ENCODE results near the gene PDE4D. TPM values are rescaled to one million over a fixed set of nuclear protein-coding genes. Genes with fewer than 3 reads are reported as not detected.

The PDE4D gene
- total and polyA plus RNA-seq, 10 of the 15 experiments (the other 5 are each of a cell fraction or from before 2014, with no cell fraction given) = 0.87 to 4.1 (median 2.2) TPM

DNA sequence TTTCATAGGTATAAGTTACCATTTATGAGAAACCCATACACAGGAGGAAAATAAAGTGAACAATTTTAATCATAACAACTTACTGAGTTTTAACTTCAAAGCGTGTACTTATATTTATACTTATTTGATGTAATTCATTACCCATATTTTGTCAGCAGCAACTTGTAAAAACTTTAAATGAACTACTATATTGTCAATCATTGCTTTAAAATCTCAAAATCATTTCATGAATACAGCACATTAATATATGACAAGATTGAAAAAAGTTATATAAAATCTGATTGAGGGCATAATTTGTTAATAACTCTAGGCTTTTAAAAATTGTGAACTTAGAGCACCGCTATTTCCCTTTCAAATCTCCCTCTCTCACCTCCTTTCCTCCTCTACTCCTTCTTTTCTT lies 573.1 kb downstream of the PDE4D start (continued):
- TF ChIP-seq CBX5 (IDR thresholded peaks at IDR 0.05; ENCODE audit: low read depth) (no peak), BCL3 (IDR thresholded peaks at IDR 0.05; ENCODE audit: borderline replicate concordance, insufficient read depth, low read depth, low read length, poor library complexity, severe bottlenecking) (no peak), RAD21 (IDR thresholded peaks at IDR 0.05; ENCODE audit: insufficient read depth, low read depth, low read length) (no peak), MXI1 (IDR thresholded peaks at IDR 0.05; ENCODE audit: low read depth, low read length) (no peak), KAT2A (conservative IDR thresholded peaks at IDR 0.05; ENCODE audit: control insufficient read depth, low read depth, low read length) (no peak)

- Histone ChIP-seq H3K4me3 (no peak overlapping the region), H2AFZ (ENCODE audit: control insufficient read depth, low read depth, low read length) (no peak overlapping the region), H3K4me1 (ENCODE audit: control insufficient read depth, insufficient read depth, low read length) (no peaks in the 10 kb centered on the region), H3K79me2 (ENCODE audit: control insufficient read depth, insufficient read depth, low read length) (no peaks in the 10 kb centered on the region), H3K27me3 (replicated peaks in 1 of 2; ENCODE audit: control insufficient read depth in 2 of 2, insufficient read depth in 2 of 2, low read length in 1 of 2) (no peaks in the 10 kb centered on the region), H3K9ac (ENCODE audit: control insufficient read depth, insufficient read depth, low read length) (no peak overlapping the region), H3K4me2 (ENCODE audit: control insufficient read depth, insufficient read depth) (no peak overlapping the region), H3K9me3 (replicated peaks; ENCODE audit: control insufficient read depth, insufficient read depth, low read length) (no peaks in the 10 kb centered on the region), H4K20me1 (ENCODE audit: control insufficient read depth, insufficient read depth) (no peaks in the 10 kb centered on the region), H3K27ac (ENCODE audit: control insufficient read depth, insufficient read depth) (no peak overlapping the region), H3K36me3 (ENCODE audit: control insufficient read depth in 2 of 2, insufficient read depth in 2 of 2, low read length in 1 of 2) (no peaks in the 10 kb centered on the region)
- in situ Hi-C loops (cut with MboI) (no loop called here), intact Hi-C loops (cut with micrococcal nuclease; ENCODE audit: unreplicated experiment) (no loop called here)
- FAIRE-seq = no peak
- SMC1A ChIA-PET (ENCODE audit: uncharacterized antibody, unreplicated experiment) = interaction anchor here (1.3 kb wide), 1 partner anchor 9 kb away, joined by 3 read pairs; no protein-coding TSS in a partner anchor
- no TSS peak for BruUV-seq (replicated peaks)
- no peak for ATAC-seq
- no peak for DNase-seq (ENCODE audit: low read depth, low spot score)
- RAD21 ChIA-PET (ENCODE audit: unreplicated experiment) = no interaction called here
- POLR2A ChIA-PET = no interaction called here
- CTCF ChIA-PET = no interaction called here
- TF ChIP-seq PML (IDR thresholded peaks at IDR 0.05; ENCODE audit: low read length) (no peak), ZNF622 (IDR thresholded peaks at IDR 0.05) (no peak), ZBTB4 (CRISPR knock-in tag; IDR thresholded peaks at IDR 0.05) (no peak), ATF3 (IDR thresholded peaks at IDR 0.05; ENCODE audit: borderline replicate concordance, extremely low read depth, low read depth, low read length) (no peak), NFYB (IDR thresholded peaks at IDR 0.05; ENCODE audit: insufficient read depth, low read depth, low read length) (no peak), POU2F2 (IDR thresholded peaks at IDR 0.05; ENCODE audit: borderline replicate concordance, low read depth, low read length) (no peak), IRF4 (IDR thresholded peaks at IDR 0.05; ENCODE audit: low read depth, low read length) (no peak), ZNF384 (IDR thresholded peaks at IDR 0.05; ENCODE audit: borderline replicate concordance, low read depth, low read length) (no peak), ATF2 (IDR thresholded peaks at IDR 0.05; ENCODE audit: low read length) (no peak), JUNB (IDR thresholded peaks at IDR 0.05) (no peak), RELB (IDR thresholded peaks at IDR 0.05; ENCODE audit: low read depth) (no peak)
These were observed 574.3 kb downstream of the PDE4D start for GRCh38 chr5:59319250-59319649.

All from GM12878 (cell line).